CD14-positive monocyte (primary cell): ENCODE measurements around the gene CNPY1. TPM values are rescaled to one million over a fixed set of nuclear protein-coding genes. Genes with fewer than 3 reads are reported as not detected.
A peak's percentile ranks its signal among the peaks of the same experiment; 100 is the strongest.

Experiments
- DNase-seq, 3 donors: peaks; one replicate each; pipeline ENCODE4 v3.0.0-alpha.2; 2011 to 2022
- H2AFZ ChIP-seq: 2 replicates; pipeline ENCODE4 v1.6.0; 2012; ENCODE audit warnings: mild to moderate bottlenecking, low read depth, low read length, inconsistent platforms; ENCODE audit not compliant: insufficient read depth, poor library complexity, severe bottlenecking
- H3K27ac ChIP-seq, 2 donors: 1 replicate in 1 of 2; 2 replicates in 1 of 2; pipeline ENCODE4 v1.5.1; 2012 to 2013; ENCODE audit warnings: low read length in 2 of 2, control low read depth in 1 of 2, inconsistent platforms in 1 of 2, low read depth in 1 of 2, mild to moderate bottlenecking in 1 of 2
- H3K27me3 ChIP-seq, 2 donors: one replicate each; pipeline versions ENCODE4 v1.6.0 to v1.6.1; 2011 to 2013; ENCODE audit warnings: low read length in 2 of 2; ENCODE audit not compliant: control insufficient read depth in 2 of 2, insufficient read depth in 2 of 2
- H3K36me3 ChIP-seq, 2 donors: replicated peaks in 1 of 2; 1 replicate in 1 of 2; 2 replicates in 1 of 2; pipeline versions ENCODE4 v1.5.1 to v1.6.1; 2012 to 2013; ENCODE audit warnings: low read length in 2 of 2, control low read depth in 1 of 2, inconsistent platforms in 1 of 2, mild to moderate bottlenecking in 1 of 2; ENCODE audit not compliant: insufficient read depth in 2 of 2, control insufficient read depth in 1 of 2
- H3K4me1 ChIP-seq, 2 donors: 1 replicate in 1 of 2; 2 replicates in 1 of 2; pipeline versions ENCODE4 v1.5.1 to v1.6.1; 2012 to 2013; ENCODE audit warnings: low read length in 2 of 2, control low read depth in 1 of 2, inconsistent platforms in 1 of 2, mild to moderate bottlenecking in 1 of 2, moderate library complexity in 1 of 2; ENCODE audit not compliant: insufficient read depth in 2 of 2, control insufficient read depth in 1 of 2
- H3K4me2 ChIP-seq: replicated peaks from 2 replicates; pipeline ENCODE3; 2012; ENCODE audit warnings: low read length, moderate library complexity, mild to moderate bottlenecking; ENCODE audit not compliant: poor library complexity, severe bottlenecking; ENCODE audit errors: extremely low read depth
- H3K4me3 ChIP-seq, 3 experiments: fragments of 200-600 bp in 1 of 3; sonication (generic) in 1 of 3; replicated peaks in 1 of 3; 1 replicate in 2 of 3; 2 replicates in 1 of 3; pipeline ENCODE4 v1.5.1; 2011 to 2013; ENCODE audit warnings: low read length in 3 of 3, mild to moderate bottlenecking in 3 of 3, control low read depth in 2 of 3, low read depth in 2 of 3, inconsistent platforms in 1 of 3, moderate library complexity in 1 of 3
- H3K79me2 ChIP-seq: 2 replicates; pipeline ENCODE4 v1.6.0; 2012; ENCODE audit warnings: mild to moderate bottlenecking, control low read depth, inconsistent platforms, low read length, moderate library complexity; ENCODE audit not compliant: insufficient read depth
- H3K9ac ChIP-seq: 2 replicates; pipeline ENCODE4 v1.6.0; 2017; ENCODE audit warnings: low read length, mild to moderate bottlenecking; ENCODE audit not compliant: insufficient read depth, poor library complexity, severe bottlenecking
- H3K9me3 ChIP-seq, 2 donors: replicated peaks in 1 of 2; 1 replicate in 1 of 2; 2 replicates in 1 of 2; pipeline versions ENCODE4 v1.5.1 to v1.6.1; 2012 to 2013; ENCODE audit warnings: low read length in 2 of 2, control low read depth in 1 of 2; ENCODE audit not compliant: control insufficient read depth in 1 of 2, insufficient read depth in 1 of 2
- H4K20me1 ChIP-seq: 2 replicates; pipeline ENCODE4 v1.6.0; 2012; ENCODE audit warnings: mild to moderate bottlenecking, low read length, control low read depth, moderate library complexity; ENCODE audit not compliant: insufficient read depth
- H3K27ac Mint-ChIP-seq, 7 donors: one replicate each; pipeline ENCODE4 v1.8.0; 2020; ENCODE audit warnings: mild to moderate bottlenecking in 7 of 7, mixed read lengths in 7 of 7, moderate library complexity in 6 of 7, inconsistent platforms in 2 of 7
- H3K27me3 Mint-ChIP-seq, 3 donors: one replicate each; pipeline ENCODE4 v1.8.0; 2021 to 2022; ENCODE audit warnings: low read depth in 3 of 3, mild to moderate bottlenecking in 3 of 3, mixed read lengths in 3 of 3, moderate library complexity in 3 of 3, inconsistent platforms in 1 of 3
- H3K36me3 Mint-ChIP-seq, 2 donors: one replicate each; pipeline ENCODE4 v1.8.0; 2020; ENCODE audit warnings: mixed read lengths in 2 of 2, inconsistent platforms in 1 of 2, mild to moderate bottlenecking in 1 of 2
- H3K4me1 Mint-ChIP-seq: one replicate; pipeline ENCODE4 v1.8.0; 2020; ENCODE audit warnings: mild to moderate bottlenecking, mixed read lengths
- H3K4me3 Mint-ChIP-seq, 2 donors: one replicate each; pipeline ENCODE4 v1.8.0; 2020; ENCODE audit warnings: mild to moderate bottlenecking in 2 of 2, mixed read lengths in 2 of 2, moderate library complexity in 1 of 2
- H3K9me3 Mint-ChIP-seq, 7 donors: one replicate each; pipeline ENCODE4 v1.8.0; 2020 to 2022; ENCODE audit warnings: mixed read lengths in 7 of 7, mild to moderate bottlenecking in 6 of 7, moderate library complexity in 6 of 7, inconsistent platforms in 2 of 7
- WGBS: methylation state at CpG from one replicate; pipeline ENCODE4 v1.1.5; 2013; ENCODE audit warnings: missing lambda C conversion rate; ENCODE audit not compliant: insufficient coverage; 5-methylcytosine and 5-hydroxymethylcytosine counted together
- intact Hi-C, 2 donors: fragments of 100-400 bp; cut with micrococcal nuclease; formaldehyde crosslinking; loops; one replicate each; pipeline versions ENCODE4 v1.15.0 to v1.15.1; 2023
- polyA plus RNA-seq, 3 donors: library from polyadenylated mRNA; depleted of rRNA in 1 of 3; unstranded in 2 of 3; stranded (reverse) in 1 of 3; fragments of 300-500 nt in 2 of 3; fragments of >200 nt in 1 of 3; fragmentation: Illumina TruSeq in 2 of 3; gene quantifications; 1 replicate in 2 of 3; 2 replicates in 1 of 3; pipeline ENCODE4 v1.2.3, GENCODE V29; 2012 to 2021
- TF ChIP-seq, protein P1 (sequence below): fragments of 200-600 bp; IDR thresholded peaks from one replicate; pipeline ENCODE4 v1.8.0; 2022; ENCODE audit warnings: antibody characterized with exemption, mild to moderate bottlenecking

Gene CNPY1
- polyA plus RNA-seq, 3 donors = not detected

GRCh38 chr7:155487509-155488482, 58.6 kb downstream of the CNPY1 start:
- Histone ChIP-seq H2AFZ (no peak overlapping the region), H3K9me3 (no peaks in the 10 kb centered on the region), H3K9ac (no peak overlapping the region), H4K20me1 (no peaks in the 10 kb centered on the region), H3K27me3 (peaks cover 0 to 67% of the 10 kb centered on the region in 2 donors), H3K27ac (no peak overlapping the region), H3K4me1 (peaks cover 20 to 21% of the 10 kb centered on the region in 2 donors), H3K36me3 (no peaks in the 10 kb centered on the region), H3K4me2 (no peak overlapping the region), H3K79me2 (no peaks in the 10 kb centered on the region), H3K4me3 (no peak overlapping the region)
- intact Hi-C loops = no loop called here
- Mint-ChIP-seq H3K36me3 (peaks cover 0 to 4% of the 10 kb centered on the region in 2 donors), H3K4me3 (peak overlapping the region in 1 of 2 donors; percentile 47), H3K27ac (no peak overlapping the region), H3K4me1 (peaks cover 26% of the 10 kb centered on the region), H3K27me3 (peaks cover 46 to 90% (median 62%) of the 10 kb centered on the region in 3 donors), H3K9me3 (peaks cover 8 to 20% (median 11%) of the 10 kb centered on the region in 7 donors)
- 92% methylated on average over 23 of the region's 31 CpGs for WGBS
- DNase-seq = no peak
- TF ChIP-seq, protein P1, sequence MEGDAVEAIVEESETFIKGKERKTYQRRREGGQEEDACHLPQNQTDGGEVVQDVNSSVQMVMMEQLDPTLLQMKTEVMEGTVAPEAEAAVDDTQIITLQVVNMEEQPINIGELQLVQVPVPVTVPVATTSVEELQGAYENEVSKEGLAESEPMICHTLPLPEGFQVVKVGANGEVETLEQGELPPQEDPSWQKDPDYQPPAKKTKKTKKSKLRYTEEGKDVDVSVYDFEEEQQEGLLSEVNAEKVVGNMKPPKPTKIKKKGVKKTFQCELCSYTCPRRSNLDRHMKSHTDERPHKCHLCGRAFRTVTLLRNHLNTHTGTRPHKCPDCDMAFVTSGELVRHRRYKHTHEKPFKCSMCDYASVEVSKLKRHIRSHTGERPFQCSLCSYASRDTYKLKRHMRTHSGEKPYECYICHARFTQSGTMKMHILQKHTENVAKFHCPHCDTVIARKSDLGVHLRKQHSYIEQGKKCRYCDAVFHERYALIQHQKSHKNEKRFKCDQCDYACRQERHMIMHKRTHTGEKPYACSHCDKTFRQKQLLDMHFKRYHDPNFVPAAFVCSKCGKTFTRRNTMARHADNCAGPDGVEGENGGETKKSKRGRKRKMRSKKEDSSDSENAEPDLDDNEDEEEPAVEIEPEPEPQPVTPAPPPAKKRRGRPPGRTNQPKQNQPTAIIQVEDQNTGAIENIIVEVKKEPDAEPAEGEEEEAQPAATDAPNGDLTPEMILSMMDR = no peak

- H2AFZ ChIP-seq = no peak overlapping the region
- no peak overlapping the region for H3K4me3 Mint-ChIP-seq
- H3K79me2 ChIP-seq = no peaks in the 10 kb centered on the region
- TF ChIP-seq, protein P1 = no peak
- peaks cover 7 to 8% of the 10 kb centered on the region in 2 donors for H3K9me3 ChIP-seq
- H3K36me3 ChIP-seq = no peaks in the 10 kb centered on the region
- H3K27me3 ChIP-seq = peaks cover 0 to 67% of the 10 kb centered on the region in 2 donors
- peaks cover 15 to 21% (median 16%) of the 10 kb centered on the region in 7 donors for H3K9me3 Mint-ChIP-seq
- intact Hi-C loops = no loop called here
- no peak overlapping the region for H3K9ac ChIP-seq
- H3K27ac ChIP-seq = no peak overlapping the region
- peaks cover 23% of the 10 kb centered on the region for H3K4me1 Mint-ChIP-seq
- H3K27ac Mint-ChIP-seq = peak overlapping the region in 1 of 7 donors; percentile 2
- no peak overlapping the region for H3K4me3 ChIP-seq
- H3K36me3 Mint-ChIP-seq = peaks cover 5 to 6% of the 10 kb centered on the region in 2 donors
- H3K27me3 Mint-ChIP-seq = peaks cover 48 to 90% (median 62%) of the 10 kb centered on the region in 3 donors
- H4K20me1 ChIP-seq = no peaks in the 10 kb centered on the region
- WGBS = 94% methylated on average over 9 of the region's 18 CpGs
- no peak for DNase-seq
- H3K4me1 ChIP-seq = peaks cover 18 to 20% of the 10 kb centered on the region in 2 donors
- no peak overlapping the region for H3K4me2 ChIP-seq
Observed at GRCh38 chr7:155486783-155487508, 59.4 kb downstream of the CNPY1 start.
